GM12872 (cell line): ENCODE results near the gene TRH.

Experiments
- CTCF ChIP-seq: IDR thresholded peaks from 3 replicates; pipeline ENCODE4 v1.5.1; 2011; ENCODE audit warnings: low read depth, mild to moderate bottlenecking, low read length, moderate library complexity; ENCODE audit not compliant: insufficient read depth

TRH gene

GRCh38 chr3:129975705-129976048 is 1.2 kb downstream of the TRH start:
- TF ChIP-seq CTCF, result no peak

DNA sequence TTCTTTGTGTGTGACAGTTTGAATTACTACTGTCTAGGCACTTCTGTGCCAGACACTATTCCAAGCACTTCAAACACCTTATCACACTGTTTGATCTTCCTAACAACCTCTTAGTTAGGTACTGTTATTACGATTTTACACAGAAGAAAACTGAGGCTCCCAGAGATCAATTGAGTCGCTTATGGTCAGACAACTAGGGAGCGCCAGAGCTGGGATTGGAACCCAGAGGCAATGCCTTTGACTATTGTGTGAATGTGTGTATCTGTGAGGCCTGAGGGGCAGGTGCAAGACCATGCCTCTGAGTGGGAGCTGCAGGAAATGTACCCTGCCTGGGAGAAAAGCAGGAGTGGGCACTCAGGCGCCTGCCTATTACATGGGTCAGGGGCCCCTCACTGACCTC is 1.8 kb downstream of the TRH start:
- no peak for TF ChIP-seq CTCF

GRCh38 chr3:129978123-129978522 is 3.6 kb downstream of the TRH start:
- TF ChIP-seq CTCF, result no peak

DNA sequence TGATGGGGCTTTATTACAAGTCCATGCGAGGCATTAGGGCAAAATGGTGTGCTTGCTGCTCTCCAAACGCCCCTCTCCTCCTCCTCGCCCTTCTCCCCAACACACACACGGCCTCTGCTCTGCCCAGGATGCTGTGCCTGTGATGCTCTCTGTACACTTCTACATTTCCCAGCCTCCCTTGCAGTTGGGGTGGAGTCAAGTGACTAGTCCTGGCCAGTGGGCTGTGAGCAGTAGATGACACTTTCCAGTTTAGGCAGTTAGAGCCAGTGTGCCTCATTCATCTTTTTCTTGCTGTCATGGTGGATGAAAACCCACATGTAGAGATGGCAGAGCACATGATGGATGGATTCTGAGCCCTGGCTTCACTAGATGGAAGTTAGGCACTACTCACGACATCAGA is 5.4 kb downstream of the TRH start:
- TF ChIP-seq CTCF, result no peak

DNA sequence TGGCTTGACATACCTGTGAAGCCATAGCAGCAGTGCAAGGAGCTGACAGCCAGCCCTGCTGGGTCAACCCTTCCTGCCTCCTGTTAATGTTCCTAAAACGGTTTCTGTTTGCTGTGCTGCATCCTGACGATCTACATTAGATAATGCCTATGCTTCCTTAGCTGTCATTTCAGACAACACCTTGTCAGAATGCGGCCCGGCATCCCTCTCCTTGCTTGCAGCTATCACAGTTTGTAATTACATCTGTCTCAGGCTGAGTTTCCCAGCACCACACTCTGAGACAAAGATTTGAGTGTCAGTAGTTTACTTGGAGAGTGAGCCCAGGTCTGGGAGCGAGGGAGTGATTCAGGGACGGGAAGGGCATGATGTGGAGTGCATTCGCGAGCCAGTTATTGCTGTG is 9.0 kb downstream of the TRH start:
- no peak for TF ChIP-seq CTCF

DNA sequence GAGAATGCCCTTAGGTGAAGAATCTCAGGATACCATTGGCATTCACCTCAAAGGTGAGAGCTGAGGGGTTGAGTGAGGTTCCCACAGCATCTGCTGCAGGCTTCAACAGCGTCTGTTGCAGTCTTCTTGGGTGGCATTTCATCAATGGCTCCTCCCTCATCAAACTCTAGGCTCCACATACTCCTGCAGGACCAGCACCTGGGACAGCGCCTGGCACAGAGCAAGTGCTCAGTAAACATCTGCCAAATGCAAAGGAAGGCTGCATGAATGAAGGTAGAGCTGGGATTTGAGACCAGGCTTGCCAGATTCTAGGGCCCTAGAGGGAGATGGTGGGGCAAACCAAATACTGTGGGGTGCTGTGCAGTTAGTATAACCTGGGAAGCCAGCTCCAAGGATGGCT is 9.6 kb downstream of the TRH start:
- TF ChIP-seq CTCF, result no peak

DNA sequence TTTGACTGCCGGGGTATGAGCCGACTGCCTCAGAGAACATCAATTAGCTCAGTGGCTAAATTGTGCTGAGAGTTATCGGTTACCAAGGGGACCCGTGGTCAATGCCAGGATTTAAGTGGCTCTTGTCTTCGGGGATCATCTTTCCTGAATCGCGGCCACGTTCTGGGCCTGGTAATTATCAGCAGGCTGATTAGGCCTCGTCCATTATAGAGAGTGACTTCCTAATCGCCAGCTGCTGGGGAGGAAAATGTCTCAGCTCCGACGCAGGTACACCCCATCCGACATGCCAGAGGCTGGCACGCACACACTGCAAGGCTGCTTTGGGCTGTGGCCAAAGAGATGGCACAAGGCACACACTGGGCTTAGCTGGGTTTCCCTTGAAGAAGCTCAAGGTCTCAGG is 10.6 kb downstream of the TRH start:
- TF ChIP-seq CTCF, result no peak

DNA sequence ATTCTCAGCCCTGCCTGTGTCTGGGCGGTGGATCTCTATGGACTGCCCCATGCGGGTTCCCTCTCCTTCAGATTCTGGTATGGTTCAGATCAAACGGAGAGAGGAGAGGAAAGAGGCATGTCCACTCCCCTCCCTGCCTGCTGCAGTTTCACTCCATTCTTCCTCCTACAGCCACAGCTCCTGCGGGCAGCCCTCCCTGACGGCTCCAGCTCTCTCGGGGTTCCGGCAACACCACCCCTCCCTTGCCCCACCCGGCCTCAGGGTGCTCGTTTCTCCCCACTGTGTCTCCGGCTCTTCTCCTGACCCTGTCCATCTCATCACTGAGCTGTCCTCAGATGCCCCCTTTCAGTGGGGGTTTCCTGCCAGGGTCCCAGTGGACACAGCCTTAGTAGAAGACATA is 13.9 kb downstream of the TRH start:
- no peak for TF ChIP-seq CTCF
